OCI-LY7 (cell line): Measurements from ENCODE around the gene KCNJ5. TPM values are rescaled to one million over a fixed set of nuclear protein-coding genes. Genes with fewer than 3 reads are reported as not detected.
A peak's percentile ranks its signal among the peaks of the same experiment; 100 is the strongest.

Experiments used
- BruUV-seq: library from RNA; stranded (reverse); fragments of 400-500 nt; replicated peaks from 2 replicates; lab custom pipeline; 2021; lab: Mats Ljungman, UMichigan
- CTCF ChIA-PET: fragments of 300-600 bp; sonication (Branson Sonifier 250); formaldehyde crosslinking; loops from one replicate; lab custom pipeline; 2022; ENCODE audit warnings: antibody characterized with exemption; ENCODE audit not compliant: unreplicated experiment; lab: Charles Lee
- POLR2A ChIA-PET: fragments of 300-600 bp; sonication (Branson Sonifier 250); formaldehyde crosslinking; loops from one replicate; lab custom pipeline; 2022; ENCODE audit warnings: antibody characterized with exemption; lab: Charles Lee
- DNase-seq: peaks from one replicate; pipeline ENCODE4 v3.0.0-alpha.2; 2015; ENCODE audit warnings: low spot score
- H2AFZ ChIP-seq: fragments of 200-600 bp; sonication (generic), shearing (Covaris generic); 2 replicates; pipeline ENCODE4 v1.6.1; 2014; ENCODE audit warnings: mild to moderate bottlenecking, antibody characterized with exemption, low read length, moderate library complexity
- H3K27ac ChIP-seq: fragments of 200-600 bp; sonication (generic); 2 replicates; pipeline ENCODE4 v1.5.1; 2014; ENCODE audit warnings: mixed run types, low read depth, mild to moderate bottlenecking, moderate library complexity, low read length, inconsistent platforms; ENCODE audit not compliant: poor library complexity, severe bottlenecking
- H3K36me3 ChIP-seq: fragments of 200-600 bp; sonication (generic); 2 replicates; pipeline ENCODE4 v1.6.1; 2014; ENCODE audit warnings: mild to moderate bottlenecking, antibody characterized with exemption, low read length, moderate library complexity, mixed read lengths; ENCODE audit not compliant: insufficient read depth
- H3K4me1 ChIP-seq: fragments of 200-600 bp; sonication (generic); 2 replicates; pipeline ENCODE4 v1.5.1; 2014; ENCODE audit warnings: mild to moderate bottlenecking, low read length; ENCODE audit not compliant: insufficient read depth, poor library complexity, severe bottlenecking
- H3K4me2 ChIP-seq: fragments of 200-600 bp; sonication (generic); 2 replicates; pipeline ENCODE4 v1.6.1; 2014; ENCODE audit warnings: mild to moderate bottlenecking, low read length
- H3K4me3 ChIP-seq: fragments of 200-600 bp; sonication (generic); 2 replicates; pipeline ENCODE4 v1.5.1; 2014; ENCODE audit warnings: mild to moderate bottlenecking, low read depth, low read length; ENCODE audit not compliant: poor library complexity, severe bottlenecking
- H3K79me2 ChIP-seq: fragments of 200-600 bp; sonication (generic); 2 replicates; pipeline ENCODE4 v1.6.1; 2016; ENCODE audit warnings: low read depth, mild to moderate bottlenecking, low read length, moderate library complexity, mixed read lengths; ENCODE audit not compliant: insufficient read depth
- H3K9me2 ChIP-seq: fragments of 200-600 bp; sonication (generic); 2 replicates; pipeline ENCODE4 v1.6.1; 2016; ENCODE audit warnings: mild to moderate bottlenecking, low read length, mixed read lengths; ENCODE audit not compliant: insufficient read depth
- H3K9me3 ChIP-seq: fragments of 200-600 bp; sonication (generic); 2 replicates; pipeline ENCODE4 v1.6.1; 2014; ENCODE audit warnings: mild to moderate bottlenecking, mixed run types, low read length, mixed read lengths
- H4K20me1 ChIP-seq: fragments of 200-600 bp; sonication (generic); 2 replicates; pipeline ENCODE4 v1.6.1; 2014; ENCODE audit warnings: mild to moderate bottlenecking, antibody characterized with exemption, low read length, moderate library complexity, mixed read lengths; ENCODE audit not compliant: insufficient read depth
- CTCF ChIP-seq: fragments of 200-600 bp; sonication (generic); conservative IDR thresholded peaks from 2 replicates; pipeline ENCODE4 v1.5.1; 2014; ENCODE audit warnings: mild to moderate bottlenecking, antibody characterized with exemption, low read length, moderate library complexity, mixed read lengths
- EZH2phosphoT487 ChIP-seq: fragments of 200-600 bp; sonication (generic); IDR thresholded peaks from 2 replicates; pipeline ENCODE4 v1.6.1; 2018; ENCODE audit warnings: low read depth, borderline replicate concordance, mild to moderate bottlenecking, mixed run types, antibody characterized with exemption, low read length, moderate library complexity, mixed read lengths
- intact Hi-C: fragments of 100-400 bp; cut with micrococcal nuclease; formaldehyde crosslinking; loops from one replicate; pipeline ENCODE4 v1.10.0; 2022; ENCODE audit not compliant: unreplicated experiment
- total RNA-seq, 2 experiments: library from RNA; depleted of rRNA in 1 of 2; stranded (reverse); fragments of >200 nt in 1 of 2; shearing (Covaris generic) in 1 of 2; gene quantifications; 2 replicates each; pipeline ENCODE4 v1.2.3, GENCODE V29; 2014 to 2022

Gene KCNJ5
- total RNA-seq, 2 experiments from 2014 or later, result not detected

- BruUV-seq, result no TSS peak
- H4K20me1 ChIP-seq, result no peaks in the 10 kb centered on the region
- DNase-seq, result no peak
- H2AFZ ChIP-seq, result no peak overlapping the region
- H3K79me2 ChIP-seq, result no peaks in the 10 kb centered on the region
- H3K4me2 ChIP-seq, result no peak overlapping the region
- H3K9me2 ChIP-seq, result no peaks in the 10 kb centered on the region
- no peak overlapping the region for H3K27ac ChIP-seq
- H3K36me3 ChIP-seq, result no peaks in the 10 kb centered on the region
- ChIA-PET CTCF (interaction anchor here (0.7 kb wide), 1 partner anchor 609 kb away, joined by 3 read pairs; no protein-coding TSS in a partner anchor), POLR2A (interaction anchor here (0.6 to 0.9 kb wide), 2 partner anchors 9 to 1635 kb away, joined by 3 read pairs; no protein-coding TSS in a partner anchor)
- intact Hi-C loops, result no loop called here
- H3K4me3 ChIP-seq, result no peak overlapping the region
- H3K4me1 ChIP-seq, result no peaks in the 10 kb centered on the region
- TF ChIP-seq EZH2phosphoT487 (no peak), CTCF (0 out of 2 replicates have a peak, but pooled peaks have one; percentile 26)
- no peaks in the 10 kb centered on the region for H3K9me3 ChIP-seq
Measured at GRCh38 chr11:128948583-128948982, 57.4 kb downstream of the KCNJ5 start.

DNA sequence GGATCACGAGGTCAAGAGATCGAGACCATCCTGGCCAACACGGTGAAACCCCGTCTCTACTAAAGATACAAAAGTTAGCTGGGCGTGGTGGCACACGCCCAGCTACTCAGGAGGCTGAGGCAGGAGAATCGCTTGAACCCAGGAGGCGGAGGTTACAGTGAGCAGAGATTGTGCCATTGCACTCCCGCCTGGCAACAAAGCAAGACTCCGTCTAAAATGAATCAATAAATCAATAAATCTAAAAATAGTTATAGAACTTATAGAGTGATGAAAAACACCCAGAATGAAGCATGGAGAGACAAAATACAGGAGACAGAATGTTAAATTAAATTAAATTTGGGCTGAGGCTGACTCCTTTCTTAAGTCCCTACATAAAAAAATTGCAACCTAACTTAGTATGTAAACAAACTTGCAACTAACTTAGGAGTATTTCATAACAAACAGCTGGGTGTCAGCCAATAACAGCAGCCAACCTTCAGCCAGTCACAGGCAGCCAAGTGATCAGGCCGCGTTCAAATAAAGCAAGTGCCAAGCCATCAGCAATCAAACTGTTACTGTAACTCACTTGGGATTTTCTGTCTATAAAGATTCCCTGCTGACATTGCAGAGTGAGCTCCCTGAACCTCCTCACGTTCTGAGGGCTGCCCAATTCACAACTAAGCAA lies 58.8 kb downstream of the KCNJ5 start:
- TF ChIP-seq CTCF, result no peak
- no peak for TF ChIP-seq EZH2phosphoT487
- Histone ChIP-seq H3K79me2 (no peaks in the 10 kb centered on the region), H3K9me3 (no peaks in the 10 kb centered on the region), H3K4me3 (no peak overlapping the region), H3K27ac (no peak overlapping the region), H2AFZ (no peak overlapping the region), H3K36me3 (no peaks in the 10 kb centered on the region), H3K4me1 (no peaks in the 10 kb centered on the region), H4K20me1 (no peaks in the 10 kb centered on the region), H3K4me2 (no peak overlapping the region), H3K9me2 (no peaks in the 10 kb centered on the region)
- no peak for DNase-seq
- ChIA-PET POLR2A (no interaction called here), CTCF (interaction anchor here (0.6 kb wide), 1 partner anchor 773 kb away, joined by 3 read pairs; no protein-coding TSS in a partner anchor)
- BruUV-seq, result no TSS peak
- intact Hi-C loops, result loop anchor here (10.0 kb wide), 1 partner anchor 315 kb away; no protein-coding TSS in a partner anchor

DNA sequence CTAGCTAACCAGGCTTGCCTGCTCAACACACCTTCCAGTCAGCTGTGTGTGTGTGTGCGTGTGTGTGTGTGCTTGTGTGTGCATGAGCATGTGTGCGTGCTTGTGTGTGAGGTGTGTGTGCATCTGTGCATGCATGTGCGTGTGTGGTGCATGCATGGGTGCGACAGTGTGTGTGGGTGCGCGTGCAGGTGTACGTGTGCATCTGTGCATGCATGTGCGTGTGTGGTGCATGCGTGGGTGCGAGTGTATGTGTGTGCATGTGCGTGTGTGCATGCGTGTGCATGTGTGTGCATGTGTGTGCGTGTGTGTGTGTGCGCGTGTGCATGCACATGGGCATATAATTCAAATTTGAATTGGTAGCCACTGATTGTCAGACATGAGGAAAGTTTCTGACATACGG lies 62.0 kb downstream of the KCNJ5 start:
- Histone ChIP-seq H3K27ac (no peak overlapping the region), H3K4me1 (no peaks in the 10 kb centered on the region), H3K4me2 (no peak overlapping the region), H4K20me1 (no peaks in the 10 kb centered on the region), H3K36me3 (no peaks in the 10 kb centered on the region), H3K9me2 (no peaks in the 10 kb centered on the region), H3K79me2 (no peaks in the 10 kb centered on the region), H3K9me3 (no peaks in the 10 kb centered on the region), H3K4me3 (no peak overlapping the region), H2AFZ (no peak overlapping the region)
- intact Hi-C loops, result loop anchor here (10.0 kb wide), 1 partner anchor 318 kb away; no protein-coding TSS in a partner anchor
- no peak for DNase-seq
- CTCF ChIA-PET, result no interaction called here
- TF ChIP-seq EZH2phosphoT487, result no peak
- TF ChIP-seq CTCF, result no peak
- POLR2A ChIA-PET, result interaction anchor here (0.7 kb wide), 1 partner anchor 755 kb away, joined by 3 read pairs; no protein-coding TSS in a partner anchor
- BruUV-seq, result no TSS peak
